ENCODE data around the gene RIPK3. TPM values are rescaled to one million over a fixed set of nuclear protein-coding genes. Genes with fewer than 3 reads are reported as not detected.

RIPK3 gene
- total and polyA plus RNA-seq, 7 donors: 0.94 to 1.9 (median 1.2) TPM

DNA sequence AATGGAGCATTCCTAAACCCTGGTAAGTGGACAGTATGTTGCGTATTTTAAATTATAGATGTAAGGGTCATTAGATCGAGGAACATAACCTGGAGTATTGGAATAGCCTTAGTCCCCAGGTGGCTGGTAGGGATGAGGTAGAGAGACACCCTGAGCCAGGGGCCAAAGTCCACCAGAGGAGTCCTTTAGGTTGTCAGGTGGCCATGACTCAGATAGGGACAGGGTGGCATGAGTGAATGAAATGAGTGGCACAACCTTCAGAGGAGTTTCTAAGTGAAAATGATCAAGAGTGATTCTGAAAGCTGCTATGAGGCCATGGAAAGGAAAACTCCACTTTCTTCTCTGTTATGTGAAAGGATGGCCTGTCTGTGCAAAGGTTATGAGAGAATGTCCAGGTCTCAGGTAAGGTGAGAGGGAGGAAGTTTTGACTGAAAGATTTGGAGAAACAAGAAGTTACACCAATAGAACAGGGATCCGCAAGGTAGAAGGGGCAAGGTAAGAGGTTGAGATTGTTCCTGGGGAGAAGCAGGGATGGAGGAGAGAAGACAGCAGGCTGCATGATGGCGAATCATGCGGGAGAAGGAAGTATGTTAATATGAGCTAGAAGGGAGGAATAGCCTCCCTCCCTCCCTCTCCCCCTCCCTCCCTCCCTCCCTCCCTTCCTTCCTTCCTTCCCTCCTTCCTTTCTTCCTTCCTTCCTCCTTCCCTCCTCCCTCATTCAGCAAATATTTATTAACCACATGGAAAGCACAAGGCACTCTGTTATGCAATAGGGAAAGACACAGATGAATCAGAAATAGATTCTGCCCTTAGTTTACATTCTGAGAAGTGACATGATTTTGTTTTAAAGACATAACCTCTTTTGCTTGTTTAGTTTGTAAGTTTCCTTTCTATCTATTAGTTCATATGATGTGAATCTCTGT, 14.0 kb upstream of the RIPK3 start:
- TF ChIP-seq, protein P1, sequence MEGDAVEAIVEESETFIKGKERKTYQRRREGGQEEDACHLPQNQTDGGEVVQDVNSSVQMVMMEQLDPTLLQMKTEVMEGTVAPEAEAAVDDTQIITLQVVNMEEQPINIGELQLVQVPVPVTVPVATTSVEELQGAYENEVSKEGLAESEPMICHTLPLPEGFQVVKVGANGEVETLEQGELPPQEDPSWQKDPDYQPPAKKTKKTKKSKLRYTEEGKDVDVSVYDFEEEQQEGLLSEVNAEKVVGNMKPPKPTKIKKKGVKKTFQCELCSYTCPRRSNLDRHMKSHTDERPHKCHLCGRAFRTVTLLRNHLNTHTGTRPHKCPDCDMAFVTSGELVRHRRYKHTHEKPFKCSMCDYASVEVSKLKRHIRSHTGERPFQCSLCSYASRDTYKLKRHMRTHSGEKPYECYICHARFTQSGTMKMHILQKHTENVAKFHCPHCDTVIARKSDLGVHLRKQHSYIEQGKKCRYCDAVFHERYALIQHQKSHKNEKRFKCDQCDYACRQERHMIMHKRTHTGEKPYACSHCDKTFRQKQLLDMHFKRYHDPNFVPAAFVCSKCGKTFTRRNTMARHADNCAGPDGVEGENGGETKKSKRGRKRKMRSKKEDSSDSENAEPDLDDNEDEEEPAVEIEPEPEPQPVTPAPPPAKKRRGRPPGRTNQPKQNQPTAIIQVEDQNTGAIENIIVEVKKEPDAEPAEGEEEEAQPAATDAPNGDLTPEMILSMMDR (IDR thresholded peaks at IDR 0.05): no peak
- no peaks in the 10 kb centered on the region for H3K36me3 ChIP-seq (ENCODE audit: insufficient read depth in 1 of 2, low read depth in 1 of 2)
- DNase-seq: no peak
- no peaks in the 10 kb centered on the region for H3K9me3 ChIP-seq
- 56 to 76% (median 70%) methylated on average over 4 to 5 of the region's 5 CpGs for WGBS, 3 donors
- no peaks in the 10 kb centered on the region for H3K4me1 ChIP-seq
- H3K4me3 ChIP-seq: no peak overlapping the region
- ATAC-seq: no peak
- intact Hi-C loops (cut with DNase I): no loop called here
- no peak overlapping the region for H3K27ac ChIP-seq
- H3K27me3 ChIP-seq (ENCODE audit: insufficient read depth in 3 of 3, low read length in 2 of 3): peaks cover 0 to 34% (median 0%) of the 10 kb centered on the region in 3 donors

DNA sequence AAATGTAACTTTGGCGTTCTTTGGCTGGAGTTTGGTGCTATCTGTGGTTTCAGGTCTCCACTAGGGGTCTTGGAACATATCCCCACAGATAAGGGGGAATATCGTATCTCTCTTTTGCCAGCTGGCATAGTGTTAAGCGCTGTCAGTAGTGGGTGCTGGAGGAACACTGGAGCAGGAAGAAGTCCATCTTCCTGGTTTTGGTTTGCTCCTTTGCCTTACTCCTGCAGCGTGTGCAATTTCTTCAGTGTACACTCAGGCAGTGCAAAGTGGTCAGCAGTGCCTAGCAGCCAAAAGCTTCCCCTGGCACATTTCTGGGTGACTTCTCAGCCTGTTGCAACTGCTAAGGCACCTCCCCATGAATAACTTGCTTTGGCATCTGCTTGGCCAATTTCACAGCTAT, 11.7 kb upstream of the RIPK3 start:
- H3K4me3 ChIP-seq: no peak overlapping the region

DNA sequence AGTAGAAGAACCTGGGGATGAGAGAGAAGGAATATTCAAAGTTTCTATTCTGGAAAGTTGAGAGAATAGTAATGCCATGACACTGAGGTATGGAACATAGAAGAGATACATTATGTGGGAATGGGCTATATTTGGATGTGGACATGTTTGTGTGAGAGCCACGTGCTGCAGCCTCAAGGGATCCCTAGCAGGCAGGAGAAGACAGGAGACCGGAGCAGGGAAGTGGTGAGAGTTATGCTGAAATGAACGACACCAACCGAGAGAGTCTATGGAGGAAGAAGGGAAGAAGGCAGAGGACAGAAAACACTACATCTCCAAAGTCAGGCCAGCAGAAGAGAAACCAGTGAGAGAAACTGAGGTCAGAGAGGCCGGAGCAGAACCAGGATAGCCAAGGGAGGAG, 10.0 kb upstream of the RIPK3 start:
- Histone ChIP-seq H3K27me3 (ENCODE audit: insufficient read depth in 3 of 3, low read length in 2 of 3) (peaks cover 0 to 46% (median 0%) of the 10 kb centered on the region in 3 donors), H3K36me3 (ENCODE audit: insufficient read depth in 1 of 2, low read depth in 1 of 2) (no peaks in the 10 kb centered on the region), H3K9me3 (no peaks in the 10 kb centered on the region), H3K27ac (no peak overlapping the region), H3K4me3 (no peak overlapping the region), H3K4me1 (no peaks in the 10 kb centered on the region)
- ATAC-seq (no peak), DNase-seq (no peak)
- intact Hi-C loops (cut with DNase I): no loop called here
- TF ChIP-seq, protein P1 (IDR thresholded peaks at IDR 0.05): no peak
- 52 to 66% (median 66%) methylated on average over 5 of the region's 5 CpGs for WGBS, 3 donors

More for the DNA sequence above, 11.7 kb upstream of the RIPK3 start:
- TF ChIP-seq, protein P1 (IDR thresholded peaks at IDR 0.05): no peak
- 11 to 16% (median 12%) methylated on average over 4 of the region's 4 CpGs for WGBS, 3 donors
- DNase-seq: no peak
- ATAC-seq: peak in 2 of 4 donors; percentile 27 to 48
- no peak overlapping the region for H3K27ac ChIP-seq
- no peaks in the 10 kb centered on the region for H3K4me1 ChIP-seq
- no peaks in the 10 kb centered on the region for H3K9me3 ChIP-seq
- peaks cover 0 to 34% (median 0%) of the 10 kb centered on the region in 3 donors for H3K27me3 ChIP-seq (ENCODE audit: insufficient read depth in 3 of 3, low read length in 2 of 3)
- intact Hi-C loops (cut with DNase I): no loop called here
- H3K36me3 ChIP-seq (ENCODE audit: insufficient read depth in 1 of 2, low read depth in 1 of 2): no peaks in the 10 kb centered on the region

DNA sequence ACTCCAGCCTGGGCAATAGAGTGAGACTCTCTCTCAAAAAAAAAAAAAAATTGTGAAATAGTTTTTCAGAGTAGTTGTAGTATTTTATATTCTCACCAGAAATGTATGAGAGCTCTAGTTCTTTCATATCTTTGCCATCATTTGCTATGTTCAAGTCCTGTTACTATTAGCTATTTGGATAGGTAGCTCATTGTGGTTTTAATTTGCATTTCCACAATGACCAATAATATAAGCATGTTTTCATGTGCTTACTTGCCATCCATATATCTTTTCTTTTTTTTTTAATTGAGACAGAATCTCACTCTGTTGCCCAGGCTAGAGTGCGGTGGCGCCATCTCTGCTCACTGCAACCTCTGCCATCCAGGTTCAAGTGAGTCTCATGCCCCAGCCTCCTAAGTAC, 8.4 kb upstream of the RIPK3 start:
- H3K4me3 ChIP-seq: no peak overlapping the region
- H3K36me3 ChIP-seq (ENCODE audit: insufficient read depth in 1 of 2, low read depth in 1 of 2): no peaks in the 10 kb centered on the region
- H3K9me3 ChIP-seq: no peaks in the 10 kb centered on the region
- intact Hi-C loops (cut with DNase I): no loop called here
- ATAC-seq (no peak), DNase-seq (no peak)
- no peaks in the 10 kb centered on the region for H3K4me1 ChIP-seq
- 83 to 93% (median 91%) methylated on average over 2 of the region's 2 CpGs for WGBS, 3 donors
- TF ChIP-seq, protein P1 (IDR thresholded peaks at IDR 0.05): no peak
- no peak overlapping the region for H3K27ac ChIP-seq
- H3K27me3 ChIP-seq (ENCODE audit: insufficient read depth in 3 of 3, low read length in 2 of 3): peaks cover 0 to 51% (median 0%) of the 10 kb centered on the region in 3 donors

All from psoas muscle (tissue), 8 donors.